NOMO-1 treated with DMSO at 0.1 percent for 48 hours (cell line): ENCODE results near the gene DOCK10.
"Not testable (repeated sequence)": the region's sequence is repeated elsewhere in the genome, so short reads cannot be mapped to it uniquely, and the experiment has no call there.

ENCODE experiments used
- DNase-seq: peaks from one replicate; lab custom pipeline; 2025; ENCODE audit not compliant: unreplicated experiment; lab: John Stamatoyannopoulos, UW

Gene DOCK10

GRCh38 chr2:224925061-224925809, 117.0 kb downstream of the DOCK10 start:
- no peak for DNase-seq

DNA sequence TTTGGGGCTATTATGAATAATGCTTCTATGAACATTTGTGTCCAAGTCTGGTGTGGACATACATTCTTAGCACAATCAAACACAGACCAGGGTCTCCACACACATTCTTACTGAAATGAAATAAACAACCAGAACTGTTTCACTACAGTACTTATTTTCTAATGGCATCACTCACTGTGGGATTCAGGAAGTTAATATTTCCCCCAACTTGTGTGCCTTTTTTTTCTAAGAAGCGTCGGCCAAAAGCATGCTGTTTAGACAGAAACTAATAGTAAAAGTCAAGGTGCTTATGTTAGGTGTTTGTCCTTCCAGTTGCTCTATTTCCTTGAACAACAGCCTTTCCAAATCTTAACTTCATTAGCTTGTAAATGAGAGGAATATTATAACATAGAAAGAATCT, 117.6 kb downstream of the DOCK10 start:
- DNase-seq = no peak

DNA sequence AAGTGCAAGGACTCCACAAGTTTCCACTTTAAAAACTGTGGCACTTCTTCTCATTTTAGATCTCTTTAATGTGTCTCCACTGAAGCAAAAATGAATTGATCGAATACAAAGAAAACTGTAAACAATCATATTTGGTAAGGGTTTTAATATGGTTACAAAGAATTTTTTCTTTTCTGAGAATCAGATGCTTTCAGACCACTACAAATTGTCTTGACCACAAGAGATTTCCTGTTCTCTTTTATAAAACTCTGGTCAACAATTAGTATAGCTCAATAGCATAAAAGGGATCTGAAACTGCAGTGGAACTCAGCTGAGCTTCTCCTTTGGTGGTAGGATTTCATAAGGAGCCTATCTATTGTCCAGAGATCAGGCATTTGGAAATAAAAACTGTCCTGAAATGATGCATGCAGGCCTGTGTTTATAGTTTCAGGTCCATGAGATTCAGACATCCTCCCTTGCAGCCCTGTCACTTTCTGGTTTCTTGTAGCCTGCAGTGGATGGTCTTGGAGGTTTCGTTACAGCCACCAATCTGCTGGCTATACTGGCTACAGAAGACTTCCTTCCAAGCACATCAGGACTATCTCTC, 120.0 kb downstream of the DOCK10 start:
- DNase-seq = peak; percentile 99

GRCh38 chr2:224919472-224920110, 122.7 kb downstream of the DOCK10 start:
- DNase-seq = no peak

- DNase-seq = no peak
These were observed 123.4 kb downstream of the DOCK10 start for GRCh38 chr2:224918626-224919471.

GRCh38 chr2:224917246-224917645, 125.0 kb downstream of the DOCK10 start:
- DNase-seq = not testable (repeated sequence)

GRCh38 chr2:224915136-224915535, 127.1 kb downstream of the DOCK10 start:
- no peak for DNase-seq

DNA sequence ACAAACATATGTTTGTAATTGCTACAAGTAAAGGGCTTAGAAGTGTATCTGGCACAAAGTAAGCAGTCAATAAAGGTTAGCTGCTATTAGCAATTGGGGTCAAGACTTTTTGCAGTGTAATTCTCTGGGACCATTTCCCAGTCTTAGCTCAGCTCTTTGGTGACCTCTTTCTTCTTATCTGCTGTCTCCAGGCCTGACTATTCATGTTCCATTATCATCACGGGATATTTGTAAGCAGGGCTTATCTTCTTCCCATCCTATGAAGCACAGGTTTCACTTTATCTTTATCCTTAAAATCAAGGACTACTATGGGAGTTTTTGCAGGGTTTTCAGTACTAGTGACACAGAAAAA, 131.7 kb downstream of the DOCK10 start:
- DNase-seq = no peak

DNA sequence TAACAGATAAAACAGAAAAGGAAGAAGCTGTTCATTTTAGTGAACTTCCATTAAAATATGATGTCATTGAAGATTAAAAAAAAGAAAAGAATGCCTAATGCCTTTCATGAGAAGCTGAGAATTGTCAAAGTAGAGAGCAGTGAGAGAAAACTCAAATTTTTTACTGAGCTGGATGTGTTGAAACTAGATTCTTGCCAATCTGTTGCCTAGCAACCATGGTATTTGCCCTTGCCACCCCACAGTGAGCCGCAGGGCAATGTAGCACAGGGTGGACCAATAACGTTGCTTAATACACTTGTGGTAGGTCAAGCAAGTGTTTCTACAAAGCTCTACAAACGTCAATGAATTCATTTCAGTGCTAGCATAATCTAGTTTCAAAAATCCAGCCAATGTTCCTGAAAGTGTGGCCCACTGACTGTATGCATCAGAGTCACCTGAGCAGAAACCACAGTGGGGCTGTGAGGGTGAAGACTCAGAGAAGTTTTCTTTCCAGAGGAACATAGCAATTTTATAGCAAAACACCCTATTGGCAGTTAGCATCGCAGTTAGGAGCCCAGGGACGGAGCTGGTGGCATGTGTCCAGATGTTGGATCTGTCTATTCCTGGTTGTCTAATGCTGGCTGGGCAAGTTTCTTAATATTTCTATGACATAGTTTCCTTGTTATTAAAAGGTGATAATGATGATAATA, 132.2 kb downstream of the DOCK10 start:
- peak; percentile 80 for DNase-seq

DNA sequence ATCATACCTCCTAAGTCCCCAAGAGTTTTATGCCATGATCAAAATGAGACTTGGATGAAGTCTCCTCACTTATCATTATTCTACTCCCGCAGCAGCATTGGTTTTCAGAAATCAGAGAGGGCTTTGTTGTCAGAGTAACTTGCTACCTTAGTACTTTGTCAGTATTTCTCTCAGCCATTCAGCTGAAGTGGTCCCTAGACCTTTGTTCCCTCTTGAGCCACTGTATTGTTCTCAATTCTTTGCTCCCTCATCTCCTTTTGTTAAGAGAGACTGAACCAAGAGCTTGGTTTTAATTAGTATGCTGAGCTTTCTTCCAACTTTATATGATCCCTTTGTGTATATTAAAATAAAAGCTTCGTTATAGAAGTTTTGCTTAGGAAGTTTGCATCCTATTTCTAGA, 133.4 kb downstream of the DOCK10 start:
- no peak for DNase-seq

- no peak for DNase-seq
These were observed 137.9 kb downstream of the DOCK10 start for GRCh38 chr2:224904381-224904780.

- no peak for DNase-seq
These were observed 138.6 kb downstream of the DOCK10 start for GRCh38 chr2:224903621-224904020.

- DNase-seq = no peak
These were observed 141.1 kb downstream of the DOCK10 start for GRCh38 chr2:224901121-224901676.

DNA sequence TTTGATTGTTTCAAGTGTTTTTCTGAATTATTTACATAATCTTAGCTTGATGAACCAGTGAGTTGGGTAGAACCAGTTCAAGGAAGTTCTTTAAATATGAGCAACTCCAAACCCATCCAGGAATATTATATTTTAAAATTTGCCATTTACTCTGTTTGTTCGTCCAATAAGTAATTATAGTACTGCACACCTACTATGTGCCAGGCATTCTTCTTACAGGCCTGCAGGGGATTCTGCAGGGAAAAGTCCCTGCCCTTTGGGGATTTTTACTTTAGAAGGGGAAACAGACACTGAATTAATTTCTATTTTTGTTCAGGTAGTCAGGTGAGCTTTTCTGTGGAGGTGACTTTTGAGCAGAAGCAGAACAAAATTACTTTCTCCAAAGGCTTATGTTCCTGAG, 146.9 kb downstream of the DOCK10 start:
- no peak for DNase-seq

GRCh38 chr2:224894356-224894755, 147.9 kb downstream of the DOCK10 start:
- peak; percentile 97 for DNase-seq

- DNase-seq = no peak
These were observed 148.4 kb downstream of the DOCK10 start for GRCh38 chr2:224893848-224894247.

GRCh38 chr2:224892574-224893204, 149.6 kb downstream of the DOCK10 start:
- peak; percentile 85 for DNase-seq

GRCh38 chr2:224890372-224890771, 151.9 kb downstream of the DOCK10 start:
- no peak for DNase-seq

- DNase-seq = no peak
These were observed 155.1 kb downstream of the DOCK10 start for GRCh38 chr2:224887141-224887540.
